Stimulated activated naive B cell treated with anti-CD40 and anti-IgM and Interleukin-4, amounts not matched to agents 10 μg/mL and 1 μg/mL and 100 μg/mL, for 72 hours (primary cell): ENCODE data around the gene PTPRS.

Experiments
- ATAC-seq, 2 donors: fragments of 150-1000 bp; cut with Tn5 transposase; replicated peaks; 2 replicates each; pipeline ENCODE4 v1.10.0; 2021; ENCODE audit warnings: moderate library complexity in 1 of 2
- DNase-seq: peaks from one replicate; pipeline ENCODE4 v3.0.0; 2021
- H3K27ac Mint-ChIP-seq: one replicate; pipeline ENCODE4 v1.8.0; 2022; ENCODE audit warnings: mild to moderate bottlenecking, mixed read lengths
- H3K27me3 Mint-ChIP-seq, 2 donors: one replicate each; pipeline ENCODE4 v1.8.0; 2022; ENCODE audit warnings: mixed read lengths in 2 of 2
- H3K36me3 Mint-ChIP-seq, 2 donors: one replicate each; pipeline ENCODE4 v1.8.0; 2022; ENCODE audit warnings: mixed read lengths in 2 of 2, mild to moderate bottlenecking in 1 of 2
- H3K4me1 Mint-ChIP-seq, 2 donors: one replicate each; pipeline ENCODE4 v1.8.0; 2022; ENCODE audit warnings: mixed read lengths in 2 of 2, mild to moderate bottlenecking in 1 of 2
- H3K4me3 Mint-ChIP-seq, 2 donors: one replicate each; pipeline ENCODE4 v1.8.0; 2022; ENCODE audit warnings: mild to moderate bottlenecking in 2 of 2, mixed read lengths in 2 of 2, moderate library complexity in 1 of 2
- H3K9me3 Mint-ChIP-seq, 2 donors: one replicate each; pipeline ENCODE4 v1.8.0; 2022; ENCODE audit warnings: mixed read lengths in 2 of 2, mild to moderate bottlenecking in 1 of 2

The PTPRS gene

DNA sequence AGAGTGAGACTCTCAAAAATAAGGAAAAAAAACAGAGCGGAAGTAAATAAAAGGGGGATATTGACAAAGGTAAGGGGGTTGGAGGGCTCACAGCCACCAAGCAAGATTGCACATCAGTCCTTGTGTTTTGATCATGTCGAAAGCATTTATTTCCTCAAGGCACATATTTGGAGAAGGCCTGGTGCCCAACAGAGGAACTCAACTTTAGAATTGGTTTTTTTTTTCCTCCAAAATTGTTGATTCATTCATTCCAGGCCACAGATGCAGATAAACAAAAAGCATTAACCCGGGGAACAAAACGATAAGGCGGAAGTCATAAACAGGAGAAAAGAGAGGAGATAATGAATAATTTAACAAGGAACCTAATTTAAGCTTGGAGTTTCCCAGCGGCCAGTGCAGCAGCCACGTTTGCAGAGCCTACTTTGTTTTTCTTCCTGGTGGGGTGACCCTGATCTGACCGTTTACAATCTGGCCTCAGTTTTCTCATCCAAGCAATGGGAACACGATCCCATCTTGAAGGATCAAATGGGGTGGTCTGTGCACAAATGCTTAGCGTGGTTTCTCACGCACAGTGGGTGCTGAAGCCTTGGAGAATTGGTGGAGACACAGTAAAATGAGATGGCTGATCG, 2.1 kb upstream of the PTPRS start:
- no peak overlapping the region for H3K27ac Mint-ChIP-seq
- peaks cover 4 to 5% of the 10 kb centered on the region in 2 donors for H3K9me3 Mint-ChIP-seq
- peaks cover 14 to 21% of the 10 kb centered on the region in 2 donors for H3K4me1 Mint-ChIP-seq
- ATAC-seq (no peak), DNase-seq (no peak)
- peaks cover 4 to 7% of the 10 kb centered on the region in 2 donors for H3K36me3 Mint-ChIP-seq
- H3K27me3 Mint-ChIP-seq = peaks cover 54 to 59% of the 10 kb centered on the region in 2 donors
- no peak overlapping the region for H3K4me3 Mint-ChIP-seq

DNA sequence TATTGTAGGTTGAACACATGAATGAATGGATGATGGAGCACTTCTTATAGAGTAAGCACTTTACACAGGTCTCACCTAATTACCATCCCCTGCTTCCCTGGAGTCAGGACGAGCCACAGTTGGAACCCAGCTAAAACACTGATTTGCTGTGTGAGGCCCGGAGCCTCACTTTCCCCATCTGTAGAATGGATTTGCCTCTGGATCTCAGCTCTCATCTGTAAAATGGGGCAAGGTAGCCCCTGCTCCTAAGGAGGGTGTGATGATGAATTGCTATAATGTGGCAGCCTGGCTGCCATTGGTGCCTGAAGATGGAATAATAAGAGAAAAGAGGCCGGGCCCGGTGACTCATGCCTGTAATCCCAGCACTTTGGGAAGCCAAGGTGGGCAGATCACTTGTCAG, 1.4 kb upstream of the PTPRS start:
- Mint-ChIP-seq H3K36me3 (peaks cover 2 to 7% of the 10 kb centered on the region in 2 donors), H3K27me3 (peaks cover 61 to 66% of the 10 kb centered on the region in 2 donors), H3K4me1 (peaks cover 19 to 21% of the 10 kb centered on the region in 2 donors), H3K9me3 (no peaks in the 10 kb centered on the region), H3K4me3 (peak overlapping the region in 1 of 2 donors; percentile 73), H3K27ac (no peak overlapping the region)
- ATAC-seq (no peak), DNase-seq (no peak)

DNA sequence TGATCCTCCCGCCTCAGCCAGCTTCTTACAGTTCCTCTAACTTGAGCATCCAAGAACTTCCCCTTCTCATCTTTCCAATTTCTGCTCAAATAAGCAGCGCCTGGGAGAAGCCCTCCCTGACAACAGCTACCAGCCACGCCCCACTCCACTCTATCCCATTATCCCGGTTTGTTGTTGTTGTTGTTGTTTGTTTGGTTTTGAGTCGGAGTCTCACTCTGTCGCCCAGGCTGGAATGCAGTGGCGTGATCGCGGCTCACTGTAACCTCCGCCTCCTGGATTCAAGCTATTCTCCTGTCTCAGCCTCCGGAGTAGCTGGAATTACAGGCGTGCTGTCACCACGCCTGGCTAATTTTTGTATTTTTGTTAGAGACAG, 822 bp upstream of the PTPRS start:
- Mint-ChIP-seq H3K9me3 (no peaks in the 10 kb centered on the region), H3K27ac (peak overlapping the region; percentile 79), H3K36me3 (peaks cover 2 to 7% of the 10 kb centered on the region in 2 donors), H3K27me3 (peaks cover 63 to 66% of the 10 kb centered on the region in 2 donors), H3K4me3 (peak overlapping the region; percentile 73 to 80), H3K4me1 (peaks cover 20 to 23% of the 10 kb centered on the region in 2 donors)
- ATAC-seq = no peak
- no peak for DNase-seq

DNA sequence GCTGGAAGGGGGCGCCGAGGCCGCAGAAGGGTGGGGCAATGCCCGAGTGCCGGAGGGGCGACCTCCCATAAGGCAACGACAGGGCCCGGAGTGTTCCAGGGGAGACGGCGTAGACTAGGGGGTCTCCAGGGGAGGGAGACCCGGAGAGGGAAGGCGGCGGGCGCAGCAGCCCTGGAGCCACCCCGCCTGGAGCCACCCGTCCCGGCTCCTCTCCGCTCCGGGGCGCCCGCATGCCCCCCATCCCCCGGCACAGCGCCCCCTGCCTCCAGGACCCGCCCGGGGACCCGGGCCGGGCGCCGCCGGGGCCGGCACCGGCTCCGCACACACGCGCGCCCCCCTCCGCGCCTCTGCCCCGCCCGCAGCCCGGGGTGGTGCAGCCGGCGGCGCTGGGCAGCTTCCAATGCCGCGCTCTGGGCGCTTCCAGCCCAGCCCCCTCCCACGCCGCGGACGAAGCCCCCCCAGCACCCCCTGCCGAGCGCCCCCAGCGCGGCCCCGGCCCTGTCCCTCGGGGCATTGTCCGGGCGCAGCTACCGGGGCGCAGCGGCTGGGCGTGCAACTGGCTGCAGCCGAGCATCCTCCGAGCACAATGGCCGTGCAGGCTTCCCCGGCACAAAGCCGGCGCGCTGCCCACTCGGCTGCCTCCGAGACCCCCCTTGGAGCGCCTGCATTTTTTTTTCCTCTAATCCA, 519 bp downstream of the PTPRS start:
- peaks cover 32 to 36% of the 10 kb centered on the region in 2 donors for H3K4me1 Mint-ChIP-seq
- no peaks in the 10 kb centered on the region for H3K9me3 Mint-ChIP-seq
- peak overlapping the region; percentile 53 for H3K27ac Mint-ChIP-seq
- peak overlapping the region; percentile 79 to 80 for H3K4me3 Mint-ChIP-seq
- H3K36me3 Mint-ChIP-seq = peaks cover 2 to 7% of the 10 kb centered on the region in 2 donors
- ATAC-seq (peak; percentile 26 to 32), DNase-seq (no peak)
- H3K27me3 Mint-ChIP-seq = peaks cover 73 to 75% of the 10 kb centered on the region in 2 donors

DNA sequence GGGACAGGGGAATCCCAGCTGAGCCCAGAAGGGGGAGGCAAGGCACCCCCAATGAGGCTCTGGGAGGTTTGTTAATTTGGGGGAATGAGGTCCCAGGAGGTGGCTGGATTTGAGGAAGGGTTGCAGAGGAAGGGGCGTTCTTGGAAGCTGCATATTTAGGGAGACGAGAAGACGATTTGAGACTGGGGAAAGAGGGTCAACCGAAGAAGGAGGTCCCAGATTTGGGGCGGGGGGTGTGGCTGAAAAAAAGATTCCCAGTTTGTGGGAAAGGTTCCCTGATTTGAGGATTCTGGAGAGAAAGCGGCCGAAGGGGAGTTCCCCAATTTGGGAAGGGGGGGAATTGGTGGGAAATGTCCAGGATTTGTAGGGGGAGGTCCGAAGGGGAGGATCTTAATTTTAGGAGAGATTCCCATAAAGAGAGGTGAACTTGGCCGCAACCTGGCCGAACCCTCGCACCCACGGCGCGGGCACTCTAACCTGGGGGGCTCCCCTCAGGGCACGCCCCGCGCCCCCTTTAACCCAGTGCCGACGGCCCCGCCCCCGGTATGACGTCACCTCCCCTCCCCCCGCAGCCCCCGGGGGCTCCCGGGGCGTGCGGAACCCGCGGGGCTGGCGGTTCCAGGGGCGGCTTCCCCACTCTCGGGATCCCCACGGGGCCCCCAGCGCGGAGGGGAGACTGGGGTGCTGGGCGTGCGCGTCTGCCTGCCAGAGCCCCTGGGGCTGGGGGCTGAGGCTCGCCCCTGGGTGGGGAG, 1.2 kb downstream of the PTPRS start:
- H3K9me3 Mint-ChIP-seq = no peaks in the 10 kb centered on the region
- peak overlapping the region; percentile 60 to 84 for H3K4me3 Mint-ChIP-seq
- H3K36me3 Mint-ChIP-seq = peaks cover 2 to 7% of the 10 kb centered on the region in 2 donors
- DNase-seq = no peak
- no peak for ATAC-seq
- H3K27ac Mint-ChIP-seq = peak overlapping the region; percentile 93
- peaks cover 76% of the 10 kb centered on the region in 2 donors for H3K27me3 Mint-ChIP-seq
- H3K4me1 Mint-ChIP-seq = peaks cover 34 to 38% of the 10 kb centered on the region in 2 donors

DNA sequence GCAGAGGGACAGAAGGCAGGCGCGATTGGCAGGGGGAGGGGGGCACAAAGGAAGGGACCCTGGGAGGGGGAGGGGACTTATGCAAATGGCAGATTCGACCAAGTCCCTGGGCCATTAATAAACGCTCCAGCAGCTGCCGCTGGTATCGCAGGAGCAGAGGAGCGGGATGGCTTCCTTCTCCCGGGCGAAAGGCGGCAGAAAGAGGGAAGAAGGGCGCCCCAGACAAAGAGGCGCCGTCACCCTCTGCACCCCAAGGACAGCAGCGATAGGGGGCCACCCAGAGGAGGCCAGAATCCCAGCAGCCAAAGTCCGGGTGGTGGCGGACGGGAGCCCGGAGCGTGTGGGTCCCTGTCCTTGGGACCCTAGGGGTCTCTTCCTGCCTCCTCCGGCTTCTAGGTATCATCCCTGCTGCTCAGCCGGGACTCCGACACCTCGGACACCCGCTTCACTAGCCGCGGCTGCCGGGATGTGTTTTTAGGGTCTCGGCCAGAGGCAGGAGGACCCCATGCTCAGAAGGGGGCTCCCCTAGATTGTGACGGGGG, 1.9 kb downstream of the PTPRS start:
- peak overlapping the region; percentile 93 for H3K27ac Mint-ChIP-seq
- H3K36me3 Mint-ChIP-seq = peaks cover 2 to 7% of the 10 kb centered on the region in 2 donors
- H3K4me1 Mint-ChIP-seq = peaks cover 34 to 38% of the 10 kb centered on the region in 2 donors
- DNase-seq (no peak), ATAC-seq (no peak)
- H3K9me3 Mint-ChIP-seq = no peaks in the 10 kb centered on the region
- H3K27me3 Mint-ChIP-seq = peaks cover 78 to 81% of the 10 kb centered on the region in 2 donors
- H3K4me3 Mint-ChIP-seq = peak overlapping the region; percentile 60 to 84

DNA sequence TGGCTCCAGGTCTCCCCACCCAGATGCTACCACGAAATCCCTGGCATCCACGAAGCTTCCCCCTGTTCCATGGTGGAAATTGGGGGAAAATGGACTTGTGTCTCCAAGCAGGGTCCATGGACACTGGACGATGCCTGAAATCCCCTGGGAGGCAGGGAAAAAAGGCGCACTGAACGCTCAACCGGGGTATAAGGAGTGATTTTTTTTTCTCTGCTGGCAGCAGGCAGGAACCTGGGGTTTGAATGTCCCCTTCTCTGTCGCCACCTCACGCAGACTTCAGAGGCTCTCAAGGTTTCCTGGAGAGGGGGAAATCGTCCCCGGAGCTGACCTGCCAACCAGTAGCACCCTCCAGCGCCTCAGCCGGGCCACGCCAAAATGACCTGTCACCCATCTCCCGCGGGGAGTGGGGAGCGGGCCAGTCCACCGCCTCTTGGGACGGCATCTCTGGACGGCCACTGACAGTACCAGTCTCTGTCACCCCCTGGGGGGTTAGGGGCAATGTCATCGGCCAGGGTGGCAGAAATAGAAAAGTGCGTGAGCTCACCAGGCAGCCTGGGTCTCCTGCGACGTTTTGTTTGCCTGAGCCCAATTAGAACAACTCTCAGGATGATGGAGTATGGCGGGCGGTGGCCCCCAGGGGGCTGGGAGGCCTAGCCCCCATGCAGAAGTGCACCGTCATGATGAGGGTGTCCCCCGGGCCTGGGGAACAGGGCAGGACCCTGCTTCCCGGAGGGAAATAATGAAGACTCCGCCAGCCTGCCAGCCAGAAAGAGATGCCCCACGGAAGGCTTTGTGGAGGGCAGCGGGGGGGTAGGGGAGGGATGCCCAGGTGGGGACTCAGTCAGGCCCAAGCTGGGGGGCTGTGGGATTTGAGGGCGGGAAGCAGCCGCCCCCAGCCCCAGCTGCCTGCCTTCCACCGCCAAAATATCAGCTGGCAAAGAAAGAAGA, 2.6 kb downstream of the PTPRS start:
- Mint-ChIP-seq H3K36me3 (peaks cover 2 to 7% of the 10 kb centered on the region in 2 donors), H3K27me3 (peaks cover 81 to 83% of the 10 kb centered on the region in 2 donors), H3K9me3 (no peaks in the 10 kb centered on the region), H3K27ac (no peak overlapping the region), H3K4me1 (peaks cover 34 to 38% of the 10 kb centered on the region in 2 donors), H3K4me3 (peak overlapping the region; percentile 15 to 84)
- ATAC-seq (no peak), DNase-seq (no peak)

DNA sequence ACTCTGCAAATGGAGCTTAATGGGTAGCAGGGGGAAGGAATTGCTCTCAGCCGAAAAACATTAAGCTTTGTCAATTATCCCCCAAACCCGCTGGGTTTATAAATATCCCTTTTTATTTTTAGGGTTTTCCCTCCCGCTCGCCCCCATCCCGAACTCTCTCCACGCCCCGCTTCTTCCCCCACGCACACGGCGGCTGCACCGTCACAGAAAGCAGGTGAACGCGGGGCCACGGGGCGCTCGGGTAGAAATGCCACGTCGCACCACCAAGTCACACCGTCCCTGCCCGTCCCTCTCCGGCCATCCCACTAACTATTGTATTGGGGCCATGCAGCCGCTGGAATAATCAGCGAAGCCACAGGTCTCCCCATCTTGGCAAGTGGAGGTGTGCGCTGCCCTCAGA, 3.5 kb downstream of the PTPRS start:
- Mint-ChIP-seq H3K36me3 (peaks cover 2 to 7% of the 10 kb centered on the region in 2 donors), H3K4me1 (peaks cover 34 to 38% of the 10 kb centered on the region in 2 donors), H3K27me3 (peaks cover 72 to 75% of the 10 kb centered on the region in 2 donors), H3K9me3 (no peaks in the 10 kb centered on the region), H3K27ac (peak overlapping the region; percentile 74), H3K4me3 (no peak overlapping the region)
- ATAC-seq (no peak), DNase-seq (no peak)

DNA sequence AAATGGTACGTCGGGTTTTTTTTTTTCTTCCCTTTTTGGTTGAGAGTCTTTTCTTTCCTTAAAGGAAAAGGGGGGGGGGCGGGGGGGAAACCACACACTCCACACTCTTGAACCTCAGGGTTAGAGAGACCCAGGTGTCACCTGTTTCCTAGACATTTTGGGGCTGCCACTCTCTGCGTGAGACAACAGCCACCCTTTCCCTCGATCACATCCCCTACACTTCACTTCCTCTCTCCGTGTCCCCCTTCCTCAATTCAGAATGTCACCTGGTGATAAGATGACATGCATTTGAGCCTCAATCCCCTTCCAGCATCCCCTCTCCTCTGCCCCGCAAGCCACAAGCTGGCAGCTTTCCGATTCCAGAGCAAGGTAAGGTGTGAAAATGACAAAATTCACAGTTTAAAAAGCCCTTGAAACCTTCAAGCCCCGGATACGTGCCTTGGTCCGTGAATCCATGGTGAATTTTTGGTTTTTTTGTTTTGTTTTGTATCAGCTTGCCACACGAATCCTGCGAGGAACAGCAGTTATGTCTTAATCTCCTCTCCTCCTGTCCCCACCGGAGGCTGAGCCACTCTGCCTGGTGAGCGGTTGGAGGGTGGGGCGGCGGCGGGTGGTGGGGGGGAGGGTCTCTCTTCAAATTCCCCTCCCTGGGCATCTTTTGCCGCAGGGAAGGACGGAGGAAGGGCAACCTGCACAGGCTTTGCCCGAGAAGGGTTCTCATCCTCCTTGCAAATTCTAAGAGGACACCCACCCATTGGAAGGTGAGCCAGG, 4.2 kb downstream of the PTPRS start:
- ATAC-seq (peak; percentile 33 to 36), DNase-seq (no peak)
- Mint-ChIP-seq H3K9me3 (no peaks in the 10 kb centered on the region), H3K4me1 (peaks cover 33 to 36% of the 10 kb centered on the region in 2 donors), H3K36me3 (peaks cover 2 to 6% of the 10 kb centered on the region in 2 donors), H3K27ac (no peak overlapping the region), H3K4me3 (peak overlapping the region in 1 of 2 donors; percentile 30), H3K27me3 (peaks cover 65 to 67% of the 10 kb centered on the region in 2 donors)

DNA sequence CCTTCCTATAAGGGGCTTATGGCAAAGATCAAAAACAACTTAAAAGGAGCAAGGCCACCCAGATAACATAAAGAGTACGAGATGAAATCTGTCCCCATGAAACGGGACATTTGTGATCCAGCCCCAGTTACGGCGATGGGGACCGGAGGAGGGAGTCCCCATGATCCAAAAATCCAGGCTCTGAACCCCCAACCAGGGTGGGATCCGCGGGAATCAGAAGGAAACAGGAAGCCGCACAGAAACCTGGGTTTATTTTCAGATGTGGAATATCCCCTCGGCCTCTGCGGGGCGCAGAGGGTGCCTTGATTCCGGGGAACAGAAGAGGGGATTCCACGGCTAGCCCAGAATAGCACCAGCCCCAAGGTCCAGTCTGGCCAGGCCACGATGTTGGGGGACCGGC, 5.0 kb downstream of the PTPRS start:
- ATAC-seq (no peak), DNase-seq (no peak)
- Mint-ChIP-seq H3K27me3 (peaks cover 61 to 62% of the 10 kb centered on the region in 2 donors), H3K27ac (no peak overlapping the region), H3K4me3 (peak overlapping the region in 1 of 2 donors; percentile 49), H3K9me3 (no peaks in the 10 kb centered on the region), H3K36me3 (peaks cover 2 to 4% of the 10 kb centered on the region in 2 donors), H3K4me1 (peaks cover 30 to 33% of the 10 kb centered on the region in 2 donors)

DNA sequence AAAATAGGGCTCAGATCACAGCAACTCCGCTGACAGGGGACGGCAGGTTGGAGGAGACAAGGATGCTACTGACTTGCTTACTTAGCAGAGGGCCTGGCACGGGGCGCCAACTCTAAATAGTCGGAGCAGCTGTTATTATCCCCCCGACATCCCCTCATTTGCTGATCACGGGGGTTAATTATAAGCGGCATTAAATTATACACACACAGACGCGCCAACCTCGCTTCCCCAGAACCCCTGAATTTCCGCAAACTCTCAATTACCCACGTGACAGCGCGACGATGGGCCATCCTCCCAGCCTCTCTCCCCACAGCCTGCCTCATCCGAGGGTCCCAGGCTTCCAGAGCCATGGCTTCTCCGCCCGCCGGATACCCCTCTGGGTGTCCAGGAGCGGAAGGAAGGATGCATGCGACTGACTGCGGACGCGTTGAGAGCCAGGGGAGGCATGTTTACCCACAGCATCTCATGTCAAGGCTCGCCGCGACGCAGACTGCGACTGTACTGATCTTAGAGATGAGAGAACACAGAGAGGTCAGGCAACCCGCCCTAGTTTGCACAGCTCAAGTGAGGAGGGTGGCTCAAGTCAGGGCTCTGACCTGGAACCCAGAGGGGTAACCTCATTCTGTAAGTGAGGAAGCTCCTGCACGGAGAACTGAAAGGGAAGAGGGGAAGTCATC, 5.7 kb downstream of the PTPRS start:
- Mint-ChIP-seq H3K9me3 (no peaks in the 10 kb centered on the region), H3K4me3 (no peak overlapping the region), H3K27me3 (peaks cover 59 to 61% of the 10 kb centered on the region in 2 donors), H3K27ac (no peak overlapping the region), H3K4me1 (peaks cover 30 to 33% of the 10 kb centered on the region in 2 donors), H3K36me3 (peaks cover 2 to 4% of the 10 kb centered on the region in 2 donors)
- DNase-seq = no peak
- no peak for ATAC-seq

DNA sequence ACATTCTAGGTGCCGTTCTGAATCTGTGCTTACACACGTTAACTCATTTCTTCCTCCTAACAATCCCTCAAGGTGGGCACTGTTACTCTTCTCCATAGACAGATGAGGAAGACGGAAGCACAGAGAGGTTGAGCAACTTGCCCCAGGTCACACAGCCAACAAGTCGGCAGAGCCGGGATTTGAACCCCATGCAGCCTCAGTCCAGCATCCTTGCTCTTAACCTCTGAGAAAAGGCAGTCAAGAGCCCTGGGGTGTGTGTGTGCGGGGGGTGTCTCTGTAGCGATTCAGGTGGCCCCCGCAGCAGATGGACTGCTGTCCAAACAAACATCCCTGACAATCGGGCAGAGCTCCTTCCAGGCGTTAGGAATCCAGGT, 6.3 kb downstream of the PTPRS start:
- Mint-ChIP-seq H3K4me3 (no peak overlapping the region), H3K27ac (no peak overlapping the region), H3K27me3 (peaks cover 58% of the 10 kb centered on the region in 2 donors), H3K4me1 (peaks cover 30 to 31% of the 10 kb centered on the region in 2 donors), H3K36me3 (peaks cover 2 to 4% of the 10 kb centered on the region in 2 donors), H3K9me3 (no peaks in the 10 kb centered on the region)
- DNase-seq = no peak
- no peak for ATAC-seq
